K562 (cell line): Measurements from ENCODE around the gene IRF1.

ENCODE experiments used
- ELF1 ChIP-seq: fragments of 200-800 bp; sonication (Bioruptor generic); IDR thresholded peaks from 2 replicates; pipeline ENCODE4 v1.6.1; 2016; ENCODE audit warnings: missing genetic modification characterization, missing compliant biosample characterization
- HNRNPUL1 ChIP-seq: fragments of 200-400 bp; formaldehyde crosslinking; IDR thresholded peaks from 2 replicates; pipeline ENCODE4 v1.6.1; 2017; ENCODE audit warnings: low read length
- JUN ChIP-seq, 2 experiments: sonication (generic) in 1 of 2; formaldehyde crosslinking in 1 of 2; IDR thresholded peaks; 2 replicates each; pipeline versions ENCODE4 v1.6.1 to v1.8.0; 2012 to 2022; ENCODE audit warnings: borderline replicate concordance in 2 of 2, mild to moderate bottlenecking in 2 of 2, improper control_type of control experiment in 1 of 2, low read depth in 1 of 2, low read length in 1 of 2, missing genetic modification reagents in 1 of 2
- MAFK ChIP-seq: IDR thresholded peaks from 2 replicates; pipeline ENCODE4 v1.6.1; 2011; ENCODE audit warnings: low read length, improper control_type of control experiment
- MAX ChIP-seq: sonication (generic); formaldehyde crosslinking; IDR thresholded peaks from 2 replicates; pipeline ENCODE4 v1.9.0; 2022; ENCODE audit warnings: mild to moderate bottlenecking, missing genetic modification reagents
- MCM2 ChIP-seq: fragments of 450-650 bp; IDR thresholded peaks from 2 replicates; pipeline ENCODE4 v1.6.1; 2017; ENCODE audit warnings: low read depth, mild to moderate bottlenecking
- POLR2A ChIP-seq: fragments of 450-650 bp; conservative IDR thresholded peaks from 2 replicates; pipeline ENCODE4 v1.6.1; 2016
- RFX5 ChIP-seq: IDR thresholded peaks from 2 replicates; pipeline ENCODE4 v1.6.1; 2011; ENCODE audit warnings: low read depth, mild to moderate bottlenecking, improper control_type of control experiment, low read length
- TCF3 ChIP-seq: sonication (generic); formaldehyde crosslinking; IDR thresholded peaks from 2 replicates; pipeline ENCODE4 v1.4.0; 2020; ENCODE audit warnings: mild to moderate bottlenecking, missing genetic modification reagents
- ZFP1 ChIP-seq: fragments of 450-650 bp; formaldehyde crosslinking; IDR thresholded peaks from 2 replicates; pipeline ENCODE4 v1.4.0; 2020; ENCODE audit warnings: mild to moderate bottlenecking, mixed read lengths

GRCh38 chr5:132540149-132540548, 49.6 kb upstream of the IRF1 start:
- TF ChIP-seq POLR2A = no peak
- no peak for TF ChIP-seq HNRNPUL1
- TF ChIP-seq MAFK = no peak
- TF ChIP-seq RFX5 = no peak
- no peak for TF ChIP-seq TCF3 (CRISPR knock-in tag)
- no peak for TF ChIP-seq MCM2
- no peak for TF ChIP-seq ELF1 (tag)
- no peak for TF ChIP-seq MAX (CRISPR knock-in tag)
- TF ChIP-seq ZFP1 = no peak
- no peak for TF ChIP-seq JUN (IDR thresholded peaks at IDR 0.05; ENCODE audit: borderline replicate concordance, low read depth, low read length)
- TF ChIP-seq JUN (CRISPR knock-in tag; IDR thresholded peaks at IDR 0.05; ENCODE audit: borderline replicate concordance) = no peak
